ENCODE measurements around the gene KCTD3.

KCTD3 gene

GRCh38 chr1:215657047-215657446 lies 89.9 kb downstream of the KCTD3 start:
- no peak for DNase-seq (ENCODE audit: low spot score)

DNA sequence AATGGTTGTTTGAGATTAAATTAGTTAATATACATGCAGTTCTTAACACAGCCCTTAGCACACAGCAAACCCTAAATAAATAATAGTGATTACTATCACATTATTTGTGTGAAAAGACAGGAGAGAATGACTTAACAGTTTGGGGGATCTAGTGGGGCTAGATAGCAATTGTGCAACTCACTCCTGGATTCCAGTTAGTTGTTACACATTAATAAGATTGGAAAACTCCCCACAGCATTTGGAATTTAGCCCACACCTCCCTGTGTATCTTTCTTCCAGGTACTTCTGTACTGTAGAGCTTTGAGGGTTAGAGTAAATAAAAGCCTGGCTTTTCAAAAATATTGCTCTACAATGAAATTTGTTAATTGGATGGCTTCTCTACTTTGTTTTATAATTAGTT lies 93.2 kb downstream of the KCTD3 start:
- peak; percentile 51 for DNase-seq (ENCODE audit: low spot score)

DNA sequence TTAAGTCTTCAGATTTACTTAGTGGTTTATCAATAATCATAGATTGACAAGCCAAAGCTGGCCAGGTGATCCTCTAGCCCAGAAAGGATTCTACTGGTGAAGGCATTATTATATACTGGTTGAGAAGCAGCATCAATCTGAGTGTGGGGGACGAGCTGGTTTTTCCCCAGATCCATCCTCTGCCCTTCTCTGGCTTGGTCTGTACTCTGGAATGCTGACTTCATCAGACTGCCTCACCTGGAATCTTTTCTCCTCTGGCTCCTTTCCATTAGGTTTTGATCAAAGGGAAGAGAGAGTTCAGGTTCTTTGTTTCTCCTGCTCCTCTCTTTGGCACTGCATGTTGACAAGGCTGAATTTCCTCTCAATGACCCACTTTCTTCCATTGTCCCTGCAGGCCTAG lies 93.9 kb downstream of the KCTD3 start:
- DNase-seq (ENCODE audit: low spot score) = peak; percentile 13

DNA sequence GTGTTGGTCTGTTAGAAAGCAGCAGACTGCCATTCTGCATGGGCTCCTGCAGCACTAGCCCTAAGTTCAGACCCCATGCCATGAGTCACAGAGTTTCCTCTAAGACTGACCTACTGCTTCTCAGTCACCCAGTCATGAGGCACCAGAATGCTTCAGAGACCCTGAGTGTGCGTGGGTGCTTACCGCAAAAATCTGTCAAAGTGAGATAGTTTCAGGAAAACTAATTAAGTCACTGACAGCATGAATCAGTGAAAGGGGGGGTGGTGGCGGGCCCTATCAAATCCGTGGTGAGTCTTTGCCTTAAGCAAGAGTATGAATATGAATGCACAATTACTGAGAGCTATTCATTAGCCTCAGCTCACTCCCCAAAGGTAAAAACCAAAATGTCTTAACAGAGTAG lies 98.1 kb downstream of the KCTD3 start:
- DNase-seq (ENCODE audit: low spot score) = peak; percentile 89

- no peak for DNase-seq (ENCODE audit: low spot score)
Measured at GRCh38 chr1:215667761-215668160, 100.7 kb downstream of the KCTD3 start.

- no peak for DNase-seq (ENCODE audit: low spot score)
Measured at GRCh38 chr1:215669806-215670491, 102.8 kb downstream of the KCTD3 start.
